Epithelial cell of alveolus of lung (primary cell): ENCODE results near the gene TMEM14A. TPM values are rescaled to one million over a fixed set of nuclear protein-coding genes. Genes with fewer than 3 reads are reported as not detected.

ENCODE experiments used
- total RNA-seq: library from RNA; depleted of rRNA; stranded (reverse); fragments of >200 nt; gene quantifications from 2 replicates; pipeline ENCODE4 v1.2.1, GENCODE V29; 2015

TMEM14A gene, protein sequence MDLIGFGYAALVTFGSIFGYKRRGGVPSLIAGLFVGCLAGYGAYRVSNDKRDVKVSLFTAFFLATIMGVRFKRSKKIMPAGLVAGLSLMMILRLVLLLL
- 25.7 and 41.5 TPM in 2 replicates for total RNA-seq

DNA sequence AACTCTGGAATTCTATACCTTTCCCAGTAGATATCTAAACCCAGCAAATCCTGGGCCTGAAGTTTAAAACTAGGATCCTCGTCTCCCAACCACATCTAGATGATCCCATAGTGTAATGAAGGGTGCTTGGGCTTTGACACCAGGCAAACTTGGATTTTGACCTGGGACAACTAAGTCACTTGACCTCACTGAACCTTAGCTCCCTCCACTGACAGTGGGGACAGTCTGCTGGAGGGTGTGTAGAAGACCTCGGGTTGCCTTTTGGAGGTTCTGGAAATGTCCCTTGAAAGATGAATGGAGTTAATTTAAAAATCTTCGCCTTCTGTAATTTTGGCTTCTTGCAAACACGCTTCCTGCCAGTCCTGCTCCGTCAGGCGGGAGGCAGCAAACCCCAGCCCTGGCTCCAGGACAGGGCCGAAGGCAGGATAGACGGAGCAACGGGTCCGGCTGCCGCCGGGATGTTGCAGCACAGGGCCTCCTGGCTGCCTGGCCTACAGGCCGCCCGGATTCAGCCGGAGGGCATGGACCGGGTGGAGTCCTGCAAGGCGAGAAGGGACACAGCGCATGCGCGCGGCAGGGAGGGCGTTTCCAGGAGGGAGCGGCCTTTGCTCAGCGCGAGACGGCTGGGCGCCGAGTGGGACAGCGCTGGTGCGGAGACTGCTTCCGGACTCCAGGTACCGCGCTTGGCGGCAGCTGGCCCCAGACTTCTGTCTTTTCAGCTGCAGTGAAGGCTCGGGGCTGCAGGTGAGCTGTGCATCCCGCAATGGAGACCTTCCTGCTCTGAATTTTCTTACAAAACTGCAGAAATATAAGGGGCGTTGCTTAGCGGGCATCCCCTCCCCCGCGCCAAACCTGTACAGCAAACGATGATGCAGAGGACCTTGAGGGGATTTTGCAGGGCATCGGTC, at the start of gene TMEM14A:
Gene TMEM14A, plus strand, starts transcription at position 612 of the 908 bp plus-strand sequence. CDS start 5,990 bp downstream, outside the sequence.

Other genes starting within 250 kb of the TMEM14A start
- gene TRAM2, start 94.1 kb upstream of the TMEM14A start, total RNA-seq, result 38.9 and 61.5 TPM in 2 replicates
- not detected in 2 replicates for gene GSTA2, start 92.4 kb downstream of the TMEM14A start, total RNA-seq
- gene GSTA1, start 132.7 kb downstream of the TMEM14A start, total RNA-seq, result not detected in 2 replicates
- not detected in 2 replicates for gene GSTA5, start 169.7 kb downstream of the TMEM14A start, total RNA-seq
- not detected in 2 replicates for gene GSTA3, start 238.6 kb downstream of the TMEM14A start, total RNA-seq